Left cardiac atrium (tissue), 4 donors: ENCODE measurements around the gene COL3A1. TPM values are rescaled to one million over a fixed set of nuclear protein-coding genes. Genes with fewer than 3 reads are reported as not detected.

ENCODE experiments used
- ATAC-seq, 2 donors: fragments of 200-7000 bp; cut with Tn5 transposase; one replicate each; pipeline ENCODE4 v1.9.1; 2020; ENCODE audit warnings: mild to moderate bottlenecking in 2 of 2, moderate library complexity in 2 of 2
- DNase-seq: peaks from one replicate; pipeline ENCODE4 v3.0.0-alpha.2; 2020
- intact Hi-C, 2 donors: fragments of 100-400 bp; cut with DNase I; formaldehyde crosslinking; loops; one replicate each; pipeline versions ENCODE4 v1.14.1 to v1.15.1; 2022 to 2023
- microRNA-seq, 2 donors: library from miRNA; unstranded; fragments of <30 nt; microRNA quantifications; one replicate each; pipeline ENCODE4 v1.2.0, GENCODE V29; 2020
- total RNA-seq, 2 donors: library from RNA; stranded (reverse); fragmentation: NEBNext Ultra II Directional; extraction: Animal tissue kit (Norgen Biotek cat#: 25700); gene quantifications; one replicate each; pipeline ENCODE4 v1.2.1, GENCODE V29; 2021
- donor health status: DM: no; HTN: yes; CAD: no.
- donor health status: DM: no; HTN: yes; CAD: no; lungs with severe emphysema.
- donor health status: DM: yes; HTN: yes; CAD: no.
- donor health status: Dilated cardiomyopathy.

The COL3A1 gene
- total RNA-seq, 2 donors from 2014 or later, result 202 to 305 TPM

DNA sequence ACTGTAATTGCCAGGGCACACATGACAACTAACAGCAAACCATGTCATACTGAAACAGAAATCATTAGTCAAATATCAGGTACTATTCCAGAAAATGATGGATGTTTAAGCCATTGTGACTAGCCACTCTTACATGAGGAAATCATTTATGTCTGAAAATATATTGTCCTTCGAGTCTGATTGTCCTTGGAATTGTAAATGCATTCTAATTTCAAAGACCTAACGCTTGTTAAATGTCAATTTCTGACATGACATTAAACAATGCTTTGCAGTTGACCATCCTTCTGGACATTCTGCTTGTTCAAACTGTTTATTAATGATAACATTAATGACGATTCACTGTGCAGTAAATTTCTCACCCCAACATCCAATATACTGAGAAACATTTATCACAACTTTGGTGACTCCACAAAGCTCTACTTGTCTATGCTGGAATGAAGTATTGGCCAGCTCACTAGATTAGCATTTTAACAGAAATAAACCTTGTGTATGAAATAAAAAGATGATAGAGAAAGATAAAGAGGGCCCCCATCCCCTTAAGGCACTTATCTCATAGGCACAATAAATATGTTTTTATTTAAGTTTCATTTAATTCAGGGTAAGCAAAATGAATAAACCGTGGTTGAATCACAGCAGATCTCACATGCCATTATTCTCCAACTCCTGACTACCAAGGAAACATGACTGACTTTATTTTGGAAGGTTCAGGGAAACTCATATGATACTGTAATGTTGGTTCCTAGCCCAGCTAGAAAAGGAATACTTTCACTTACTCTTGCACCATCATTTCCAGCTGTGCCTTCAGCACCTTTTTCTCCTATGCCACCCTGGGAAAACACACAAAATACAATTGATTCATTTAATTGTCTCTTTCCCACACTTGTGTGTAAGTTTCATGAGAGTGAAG lies 82.3 kb downstream of the COL3A1 start:
- DNase-seq (no peak), ATAC-seq (no peak)
- intact Hi-C loops, result no loop called here

DNA sequence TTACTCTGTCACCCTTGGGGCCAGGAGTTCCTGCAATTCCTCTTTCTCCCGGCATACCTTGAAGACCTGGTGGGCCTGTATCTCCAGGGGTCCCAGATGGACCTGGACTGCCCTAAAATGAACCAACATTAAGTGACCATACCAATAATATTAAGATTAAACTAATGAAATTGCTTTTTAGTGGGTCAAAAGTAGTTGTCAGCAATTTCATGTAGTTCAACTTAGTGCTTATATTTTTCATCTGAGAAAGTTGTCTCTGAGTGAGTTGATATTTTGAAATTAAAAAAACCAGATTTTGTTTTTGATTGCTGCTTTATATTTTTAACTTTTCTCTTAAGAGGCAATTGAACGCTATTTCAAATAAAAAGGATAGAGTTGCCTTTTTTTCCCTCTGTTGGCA lies 83.1 kb downstream of the COL3A1 start:
- ATAC-seq (no peak), DNase-seq (no peak)
- intact Hi-C loops, result no loop called here

DNA sequence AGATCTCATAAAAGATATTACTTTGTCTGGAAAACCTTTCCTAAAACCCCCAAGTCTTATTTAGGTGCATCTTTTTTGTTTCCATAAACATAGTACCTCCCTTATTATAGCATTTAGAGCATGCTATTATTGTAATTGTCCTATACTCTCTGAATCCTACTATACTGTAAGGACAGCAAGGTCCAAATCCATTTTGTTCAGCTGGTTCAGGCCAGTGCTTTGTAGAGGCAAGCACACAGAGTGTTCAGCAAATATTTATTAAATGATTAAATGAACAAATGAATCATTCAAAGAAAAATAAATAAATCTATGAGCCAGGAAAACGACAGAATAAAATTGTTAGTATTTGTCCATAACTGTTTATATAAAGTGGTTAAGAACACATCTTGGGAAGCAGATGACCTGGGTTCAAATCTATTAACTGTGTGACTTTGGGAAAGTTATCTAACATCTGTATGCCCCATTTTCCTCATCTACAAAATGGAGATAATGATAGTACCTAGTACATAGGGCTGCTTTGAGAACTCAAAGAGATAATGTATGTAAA lies 86.0 kb downstream of the COL3A1 start:
- DNase-seq, result no peak
- no peak for ATAC-seq
- intact Hi-C loops, result no loop called here

Small RNA genes lying within 50 kb of the gene (microRNA-seq; reads per million reads assigned to microRNA genes)
- gene MIR1245A, result 0 reads per million in 2 donors
- 0 reads per million in 2 donors for gene MIR1245B
- gene MIR3606, result 0.60 to 1.4 reads per million in 2 donors

Other genes starting within 250 kb of the COL3A1 start
- 10 to 100 TPM; 21.0 to 29.9 TPM for gene COL5A2, start 205.4 kb downstream of the COL3A1 start, total RNA-seq